GM23338 (cell line): Measurements from ENCODE around the gene TSPAN7.

Experiments
- EZH2 ChIP-seq: fragments of 200-600 bp; sonication (generic); IDR thresholded peaks from one replicate; pipeline ENCODE4 v1.8.0; 2017; ENCODE audit warnings: antibody characterized with exemption, mild to moderate bottlenecking, low read depth; ENCODE audit not compliant: unreplicated experiment
- ZNF331 ChIP-seq: fragments of 250-450 bp; sonication (Bioruptor Pico); IDR thresholded peaks from 2 replicates; pipeline ENCODE4 v1.5.0; 2020; ENCODE audit warnings: low read depth, mild to moderate bottlenecking, moderate library complexity

- TF ChIP-seq EZH2 = no peak
- no peak for TF ChIP-seq ZNF331 (CRISPR knock-in tag)
These were observed 136.1 kb downstream of the TSPAN7 start for GRCh38 chrX:38697461-38697860.
